Spleen (tissue), 11 donors: ENCODE data around the gene ZKSCAN5. TPM values are rescaled to one million over a fixed set of nuclear protein-coding genes. Genes with fewer than 3 reads are reported as not detected.
A peak's percentile ranks its signal among the peaks of the same experiment; 100 is the strongest.

Experiments used
- DNase-seq: peaks from one replicate; pipeline ENCODE4 v3.0.0-alpha.2; 2020
- H3K27ac ChIP-seq, 8 donors: fragments of 200-600 bp; sonication (generic) in 7 of 8; 1 replicate in 4 of 8; 2 replicates in 4 of 8; pipeline versions ENCODE4 v1.5.0 to v1.8.0; 2016 to 2021; ENCODE audit warnings: inconsistent platforms in 4 of 8, mild to moderate bottlenecking in 4 of 8, moderate library complexity in 1 of 8
- H3K27me3 ChIP-seq, 7 donors: fragments of 200-600 bp; sonication (generic) in 6 of 7; replicated peaks in 1 of 7; 1 replicate in 4 of 7; 2 replicates in 3 of 7; pipeline versions ENCODE4 v1.5.0 to v1.8.0; 2016 to 2021; ENCODE audit warnings: inconsistent platforms in 3 of 7, mild to moderate bottlenecking in 1 of 7
- H3K36me3 ChIP-seq, 6 donors: fragments of 200-600 bp; sonication (generic) in 5 of 6; 1 replicate in 4 of 6; 2 replicates in 2 of 6; pipeline versions ENCODE4 v1.5.0 to v1.8.0; 2016 to 2021; ENCODE audit warnings: inconsistent platforms in 2 of 6
- H3K4me1 ChIP-seq, 6 donors: fragments of 200-600 bp; sonication (generic) in 5 of 6; 1 replicate in 3 of 6; 2 replicates in 3 of 6; pipeline versions ENCODE4 v1.5.0 to v1.8.0; 2016 to 2021; ENCODE audit warnings: inconsistent platforms in 3 of 6
- H3K4me3 ChIP-seq, 8 donors: fragments of 200-600 bp; sonication (generic) in 7 of 8; 1 replicate in 4 of 8; 2 replicates in 4 of 8; pipeline versions ENCODE4 v1.5.0 to v1.8.0; 2016 to 2021; ENCODE audit warnings: inconsistent platforms in 4 of 8, mild to moderate bottlenecking in 4 of 8, moderate library complexity in 2 of 8
- H3K9me3 ChIP-seq, 8 donors: fragments of 200-600 bp; sonication (generic) in 7 of 8; 1 replicate in 4 of 8; 2 replicates in 4 of 8; pipeline versions ENCODE4 v1.5.0 to v1.8.0; 2016 to 2021; ENCODE audit warnings: inconsistent platforms in 4 of 8
- CTCF ChIP-seq, 11 experiments: fragments of 200-600 bp in 7 of 11; fragments of 450-650 bp in 4 of 11; sonication (generic) in 4 of 11; IDR thresholded peaks in 8 of 11; conservative IDR thresholded peaks in 3 of 11; 1 replicate in 7 of 11; 2 replicates in 4 of 11; pipeline versions ENCODE4 v1.4.0 to v1.8.0; 2016 to 2021; ENCODE audit warnings: antibody characterized with exemption in 11 of 11, inconsistent platforms in 4 of 11, mild to moderate bottlenecking in 1 of 11
- POLR2A ChIP-seq, 3 donors: fragments of 450-650 bp; IDR thresholded peaks; one replicate each; pipeline ENCODE4 v1.5.1; 2017; ENCODE audit warnings: antibody characterized with exemption in 3 of 3, mild to moderate bottlenecking in 1 of 3
- POLR2AphosphoS5 ChIP-seq, 3 donors: sonication (generic); formaldehyde crosslinking; IDR thresholded peaks; one replicate each; pipeline ENCODE4 v1.5.1; 2017; ENCODE audit warnings: antibody characterized with exemption in 3 of 3
- WGBS, 5 donors: extraction: QIAGEN DNeasy Blood & Tissue Kit in 3 of 5; methylation state at CpG; one replicate each; pipeline versions ENCODE4 v1.1.5 to v1.1.7; 2013 to 2018; 5-methylcytosine and 5-hydroxymethylcytosine counted together
- intact Hi-C: fragments of 100-400 bp; cut with DNase I; formaldehyde crosslinking; loops from one replicate; pipeline ENCODE4 v1.15.0; 2023; ENCODE audit warnings: low total_unique reads
- polyA plus RNA-seq, 3 donors: library from polyadenylated mRNA; stranded (reverse); fragments of 200-250 nt; gene quantifications; one replicate each; pipeline ENCODE4 v1.2.1, GENCODE V29; 2013
- total RNA-seq, 7 donors: library from RNA; depleted of rRNA in 3 of 7; stranded (reverse); fragments of >200 nt in 3 of 7; fragmentation: NEBNext Ultra II Directional in 4 of 7; extraction: Animal tissue kit (Norgen Biotek cat#: 25700) in 4 of 7; gene quantifications; one replicate each; pipeline versions ENCODE4 v1.1.0 to v1.2.1, GENCODE V29; 2016 to 2021
- donor health status: healthy with polysubstance abuse.
- donor health status: DM: no; HTN: no; CAD: no; lungs with moderate emphysema.
- donor health status: DM: no; HTN: no; CAD: no.
- donor health status: Bipolar disorder and iron deficiency.
- donor health status: healthy.
- donor health status: DM: no; HTN: no; CAD: no.
- donor health status: DM: yes; HTN: yes; CAD: no.

The ZKSCAN5 gene
- total and polyA plus RNA-seq, 10 donors = 2.9 to 12.2 (median 8.5) TPM

DNA sequence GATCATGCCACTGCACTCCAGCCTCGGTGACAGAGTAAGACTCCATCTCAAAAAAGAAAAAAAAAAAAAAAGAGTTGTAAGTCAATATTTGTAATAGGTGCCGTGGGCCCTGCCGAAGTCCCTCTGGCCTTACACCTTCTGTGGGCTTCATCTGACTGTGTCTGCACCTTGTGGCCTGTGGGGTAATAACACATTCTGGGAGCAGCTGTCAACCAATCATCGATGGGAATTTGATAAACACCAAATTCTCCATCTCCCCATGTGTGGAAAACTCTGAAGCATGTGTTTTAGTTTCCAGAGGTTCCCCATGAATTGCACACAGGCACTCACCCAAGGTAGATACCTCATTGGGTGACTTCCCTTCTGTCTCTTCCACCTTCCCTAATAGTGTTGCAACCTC is 15.2 kb upstream of the ZKSCAN5 start:
- no peaks in the 10 kb centered on the region for H3K4me1 ChIP-seq
- H3K27me3 ChIP-seq = no peaks in the 10 kb centered on the region
- H3K4me3 ChIP-seq = no peak overlapping the region
- H3K9me3 ChIP-seq = peaks cover 7 to 18% (median 15%) of the 10 kb centered on the region in 8 donors
- peaks cover 8 to 95% (median 45%) of the 10 kb centered on the region in 6 donors for H3K36me3 ChIP-seq
- 93 to 98% (median 96%) methylated on average over 4 of the region's 4 CpGs for WGBS, 5 donors
- intact Hi-C loops = no loop called here
- DNase-seq = no peak
- no peak overlapping the region for H3K27ac ChIP-seq
- TF ChIP-seq POLR2AphosphoS5 (IDR thresholded peaks at IDR 0.05) (no peak), CTCF (IDR thresholded peaks at IDR 0.05 in 8 of 11, conservative IDR thresholded peaks at IDR 0.05 in 3 of 11) (no peak), POLR2A (IDR thresholded peaks at IDR 0.05) (no peak)

DNA sequence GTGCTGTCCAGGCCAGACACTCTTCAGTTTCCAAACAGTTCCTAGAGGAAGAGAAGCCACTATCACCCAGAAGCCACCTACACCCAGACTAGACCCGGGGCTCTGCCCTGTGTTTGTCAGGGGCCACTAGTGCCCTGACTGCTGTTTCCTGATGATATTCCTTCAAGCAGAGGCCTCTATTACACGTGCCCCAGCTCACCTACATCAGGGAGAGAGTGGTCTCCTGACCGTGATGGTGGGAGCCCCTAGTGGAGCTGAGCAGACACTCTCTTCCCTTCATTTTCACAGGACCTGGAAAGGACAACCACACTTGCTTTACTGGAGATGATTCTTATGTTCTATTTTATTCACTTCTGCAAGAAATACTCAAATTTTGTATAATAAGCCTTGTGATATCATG is 13.6 kb upstream of the ZKSCAN5 start:
- Histone ChIP-seq H3K9me3 (peaks cover 7 to 33% (median 30%) of the 10 kb centered on the region in 8 donors), H3K4me1 (peaks cover 0 to 5% (median 0%) of the 10 kb centered on the region in 6 donors), H3K27ac (no peak overlapping the region), H3K27me3 (no peaks in the 10 kb centered on the region), H3K36me3 (peaks cover 12 to 95% (median 53%) of the 10 kb centered on the region in 6 donors), H3K4me3 (no peak overlapping the region)
- intact Hi-C loops = no loop called here
- WGBS, 5 donors = 66 to 94% (median 83%) methylated on average over 3 of the region's 3 CpGs
- TF ChIP-seq POLR2A (IDR thresholded peaks at IDR 0.05) (no peak), CTCF (IDR thresholded peaks at IDR 0.05 in 8 of 11, conservative IDR thresholded peaks at IDR 0.05 in 3 of 11) (no peak), POLR2AphosphoS5 (IDR thresholded peaks at IDR 0.05) (peak in 1 of 3 donors; percentile 5)
- DNase-seq = peak; percentile 24

- H3K27ac ChIP-seq = no peak overlapping the region
- WGBS, 5 donors = 97 to 100% (median 99%) methylated on average over 6 of the region's 6 CpGs
- TF ChIP-seq POLR2AphosphoS5 (IDR thresholded peaks at IDR 0.05) = no peak
- intact Hi-C loops = no loop called here
- H3K36me3 ChIP-seq = peaks cover 12 to 98% (median 68%) of the 10 kb centered on the region in 6 donors
- H3K27me3 ChIP-seq = no peaks in the 10 kb centered on the region
- H3K4me3 ChIP-seq = peak overlapping the region in 1 of 8 donors; percentile 13
- peaks cover 7 to 33% (median 30%) of the 10 kb centered on the region in 8 donors for H3K9me3 ChIP-seq
- H3K4me1 ChIP-seq = peaks cover 17 to 34% (median 26%) of the 10 kb centered on the region in 6 donors
- no peak for DNase-seq
Measured at GRCh38 chr7:99493823-99494222, 10.6 kb upstream of the ZKSCAN5 start.

GRCh38 chr7:99497766-99498545 is 6.5 kb upstream of the ZKSCAN5 start:
- intact Hi-C loops = no loop called here
- Histone ChIP-seq H3K36me3 (peaks cover 12 to 58% (median 48%) of the 10 kb centered on the region in 6 donors), H3K27me3 (no peaks in the 10 kb centered on the region), H3K9me3 (peaks cover 7 to 28% (median 26%) of the 10 kb centered on the region in 8 donors), H3K4me1 (peaks cover 22 to 54% (median 39%) of the 10 kb centered on the region in 6 donors), H3K27ac (peak overlapping the region in 5 of 8 donors; percentile 96 to 99 (median 98)), H3K4me3 (peak overlapping the region; percentile 85 to 99 (median 97))
- TF ChIP-seq CTCF (IDR thresholded peaks at IDR 0.05 in 8 of 11, conservative IDR thresholded peaks at IDR 0.05 in 3 of 11) (no peak), POLR2AphosphoS5 (IDR thresholded peaks at IDR 0.05) (no peak), POLR2A (IDR thresholded peaks at IDR 0.05) (no peak)
- DNase-seq = no peak
- 55 to 72% (median 64%) methylated on average over 6 of the region's 6 CpGs for WGBS, 5 donors
